NCI-H345 (cell line): ENCODE results near the gene IFITM2.
"Not testable (repeated sequence)": the region's sequence is repeated elsewhere in the genome, so short reads cannot be mapped to it uniquely, and the experiment has no call there.

Experiments used
- DNase-seq: peaks from one replicate; lab custom pipeline; 2025; lab: John Stamatoyannopoulos, UW

The IFITM2 gene

DNA sequence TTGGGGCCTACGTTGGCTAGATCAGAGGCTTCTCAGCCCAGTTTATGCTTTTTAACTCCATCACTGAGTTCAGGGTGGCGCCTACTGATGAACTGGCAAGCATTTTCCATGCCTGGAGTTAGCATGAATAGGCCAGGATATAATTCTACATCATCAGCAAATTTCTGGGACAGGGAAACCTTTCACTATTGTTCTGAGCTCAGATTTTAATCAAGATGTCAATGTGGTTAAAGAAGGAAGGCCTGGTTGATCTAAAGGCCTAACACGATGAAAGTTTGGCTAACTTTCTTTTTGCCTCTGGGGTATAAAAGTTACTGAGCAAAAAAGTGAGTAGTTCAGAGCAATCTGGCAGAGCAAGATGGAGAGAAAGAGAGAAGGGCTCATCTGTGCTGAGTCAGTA lies 34.7 kb downstream of the IFITM2 start:
- DNase-seq, result no peak

- DNase-seq, result no peak
These were observed 37.4 kb downstream of the IFITM2 start for GRCh38 chr11:344836-345578.

DNA sequence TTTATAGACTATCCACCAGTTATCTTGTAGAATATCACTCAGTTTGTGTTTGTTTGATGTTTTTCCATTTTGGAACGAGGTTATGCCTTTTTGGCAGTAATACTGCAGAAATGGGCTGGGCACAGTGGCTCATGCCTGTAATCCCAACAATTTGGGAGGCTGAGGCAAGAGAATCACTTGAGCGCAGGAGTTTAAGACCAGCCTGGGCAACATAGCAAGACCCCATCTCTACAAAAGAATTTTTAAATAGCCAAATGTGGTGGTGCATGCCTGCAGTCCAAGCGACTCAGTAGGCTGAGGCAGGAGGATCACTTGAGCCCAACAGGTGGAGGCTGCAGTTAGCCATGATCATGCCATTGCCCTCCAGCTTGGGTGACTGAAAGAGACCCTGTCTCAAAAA lies 38.9 kb downstream of the IFITM2 start:
- DNase-seq, result no peak

- not testable (repeated sequence) for DNase-seq
These were observed 41.8 kb downstream of the IFITM2 start for GRCh38 chr11:349270-349954.

DNA sequence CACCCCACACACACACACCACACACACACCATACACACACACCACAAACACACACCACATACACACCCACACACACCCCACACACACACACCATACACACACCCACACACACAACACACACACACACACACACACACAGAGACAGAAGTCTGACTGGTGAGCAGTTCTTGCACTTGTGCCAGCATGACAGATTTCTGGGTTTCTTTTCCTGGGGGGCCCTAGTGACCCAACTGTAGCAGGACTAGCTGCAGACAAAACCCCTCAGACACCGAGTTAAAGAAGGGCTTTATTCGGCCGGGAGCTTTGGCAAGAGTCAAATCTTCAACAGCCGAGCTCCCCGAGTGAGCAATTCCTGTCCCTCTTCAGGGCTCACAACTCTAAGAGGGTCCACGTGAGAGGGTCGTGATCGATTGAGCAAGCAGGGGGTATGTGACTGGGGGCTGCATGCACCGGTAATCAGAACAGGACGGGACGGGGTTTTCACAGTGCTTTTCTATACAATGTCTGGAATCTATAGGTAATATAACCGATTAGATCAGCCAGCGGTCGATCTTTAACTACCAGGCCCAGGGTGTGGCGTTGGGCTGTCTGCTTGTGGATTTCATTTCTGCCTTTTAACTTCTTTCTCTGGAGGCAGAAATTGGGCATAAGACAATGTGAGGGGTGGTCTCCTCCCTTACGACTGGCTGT lies 42.6 kb downstream of the IFITM2 start:
- DNase-seq, result not testable (repeated sequence)

DNA sequence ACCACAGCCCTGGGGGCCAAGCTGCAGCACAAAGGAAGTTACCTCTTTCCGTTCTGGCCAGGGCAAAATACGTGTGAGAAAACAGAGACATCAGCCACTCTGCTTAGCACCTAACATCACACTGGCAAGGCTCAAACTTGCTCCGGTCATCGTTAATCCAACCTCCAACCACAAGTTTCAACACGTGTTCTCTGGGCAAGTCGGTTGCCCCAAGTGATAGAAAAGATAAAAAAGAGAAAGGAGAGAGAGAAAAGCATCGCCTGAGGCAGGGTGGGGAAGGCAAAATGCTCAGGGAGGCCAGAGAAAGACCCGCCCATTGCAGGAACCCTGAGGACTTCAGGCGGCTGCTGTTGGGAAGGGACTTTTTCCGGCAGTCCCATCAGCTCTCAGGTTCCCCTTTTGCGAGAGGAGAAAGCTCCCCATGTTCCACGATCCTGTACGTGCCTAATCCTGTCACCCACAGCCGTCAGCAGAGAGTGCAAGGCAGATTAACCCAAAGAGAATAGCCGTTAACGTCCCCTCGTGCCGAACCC lies 43.2 kb downstream of the IFITM2 start:
- DNase-seq, result no peak

GRCh38 chr11:351411-351810 lies 43.8 kb downstream of the IFITM2 start:
- DNase-seq, result no peak

- no peak for DNase-seq
These were observed 44.9 kb downstream of the IFITM2 start for GRCh38 chr11:352456-353031.

- no peak for DNase-seq
These were observed 45.7 kb downstream of the IFITM2 start for GRCh38 chr11:353179-353873.

- peak; percentile 48 for DNase-seq
These were observed 48.2 kb downstream of the IFITM2 start for GRCh38 chr11:355581-356458.

- DNase-seq, result no peak
These were observed 49.0 kb downstream of the IFITM2 start for GRCh38 chr11:356610-357009.

DNA sequence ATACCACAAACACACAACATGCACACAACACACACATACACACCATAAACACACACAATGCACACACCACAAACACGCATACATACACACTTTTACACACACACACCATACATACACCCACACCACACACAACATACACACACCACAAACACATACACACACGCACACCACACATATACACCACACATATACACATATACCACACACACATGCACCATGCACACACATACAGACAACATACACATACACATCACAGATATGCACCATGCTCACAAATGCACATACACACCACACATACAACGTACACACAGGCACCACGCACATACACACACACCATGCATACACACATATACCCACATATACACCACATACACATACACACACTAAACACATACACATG lies 50.0 kb downstream of the IFITM2 start:
- no peak for DNase-seq

- DNase-seq, result no peak
These were observed 50.6 kb downstream of the IFITM2 start for GRCh38 chr11:358129-358800.
